Neural progenitor cell (in vitro differentiated cells): ENCODE data around the gene ELL. TPM values are rescaled to one million over a fixed set of nuclear protein-coding genes. Genes with fewer than 3 reads are reported as not detected.

Source experiments
- DNase-seq: peaks from one replicate; pipeline ENCODE4 v3.0.0-alpha.2; 2016; ENCODE audit warnings: low spot score
- H2AFZ ChIP-seq: fragments of 200-600 bp; sonication (generic); replicated peaks from 2 replicates; pipeline ENCODE4 v1.6.1; 2016; ENCODE audit warnings: antibody characterized with exemption
- H3F3A ChIP-seq: fragments of 200-600 bp; sonication (generic); 2 replicates; pipeline ENCODE4 v1.6.1; 2016; ENCODE audit warnings: antibody characterized with exemption, low read depth
- H3K27ac ChIP-seq: fragments of 200-600 bp; sonication (generic); 2 replicates; pipeline ENCODE4 v1.5.1; 2016; ENCODE audit warnings: mild to moderate bottlenecking
- H3K27me3 ChIP-seq: fragments of 200-600 bp; sonication (generic); 2 replicates; pipeline ENCODE4 v1.6.1; 2016; ENCODE audit warnings: mild to moderate bottlenecking, moderate library complexity
- H3K36me3 ChIP-seq: fragments of 200-600 bp; sonication (generic); 2 replicates; pipeline ENCODE4 v1.5.1; 2016
- H3K4me1 ChIP-seq: fragments of 200-600 bp; sonication (generic); 2 replicates; pipeline ENCODE4 v1.6.1; 2016; ENCODE audit warnings: mixed run types
- H3K4me2 ChIP-seq: fragments of 200-600 bp; sonication (generic); 2 replicates; pipeline ENCODE4 v1.6.1; 2016
- H3K4me3 ChIP-seq: fragments of 200-600 bp; sonication (generic); 2 replicates; pipeline ENCODE4 v1.5.1; 2016
- H3K79me2 ChIP-seq: fragments of 200-600 bp; sonication (generic); 2 replicates; pipeline ENCODE4 v1.6.1; 2016; ENCODE audit warnings: low read depth
- H3K9ac ChIP-seq: fragments of 200-600 bp; sonication (generic); 2 replicates; pipeline ENCODE4 v1.6.1; 2016
- H3K9me3 ChIP-seq: fragments of 200-600 bp; sonication (generic); 2 replicates; pipeline ENCODE4 v1.5.1; 2016; ENCODE audit warnings: low read depth
- H4K20me1 ChIP-seq: fragments of 200-600 bp; sonication (generic); 2 replicates; pipeline ENCODE4 v1.6.1; 2016; ENCODE audit warnings: low read depth
- H3K27ac Mint-ChIP-seq: 3 replicates; pipeline ENCODE4 v1.8.0; 2021; ENCODE audit warnings: mixed read lengths
- H3K27me3 Mint-ChIP-seq: 2 replicates; pipeline ENCODE4 v1.8.0; 2022; ENCODE audit warnings: low read depth, mild to moderate bottlenecking, inconsistent platforms, moderate library complexity, mixed read lengths; ENCODE audit not compliant: insufficient read depth
- H3K36me3 Mint-ChIP-seq: 3 replicates; pipeline ENCODE4 v1.8.0; 2021; ENCODE audit warnings: mixed read lengths
- H3K4me1 Mint-ChIP-seq: 3 replicates; pipeline ENCODE4 v1.8.0; 2021; ENCODE audit warnings: mixed read lengths
- H3K4me3 Mint-ChIP-seq: 3 replicates; pipeline ENCODE4 v1.8.0; 2021; ENCODE audit warnings: mild to moderate bottlenecking, moderate library complexity, mixed read lengths
- H3K9me3 Mint-ChIP-seq: 3 replicates; pipeline ENCODE4 v1.8.0; 2020; ENCODE audit warnings: mixed read lengths
- EZH2 ChIP-seq: fragments of 200-600 bp; sonication (generic); IDR thresholded peaks from 2 replicates; pipeline ENCODE4 v1.6.1; 2017; ENCODE audit warnings: antibody characterized with exemption, mild to moderate bottlenecking, moderate library complexity
- EZH2phosphoT487 ChIP-seq: fragments of 200-600 bp; sonication (generic); IDR thresholded peaks from 2 replicates; pipeline ENCODE4 v1.6.1; 2017; ENCODE audit warnings: antibody characterized with exemption
- total RNA-seq: library from RNA; depleted of rRNA; stranded (reverse); fragments of >200 nt; gene quantifications from 2 replicates; pipeline ENCODE4 v1.2.3, GENCODE V29; 2015; ENCODE audit warnings: low replicate concordance
- TF ChIP-seq, protein P1 (sequence below): fragments of 200-600 bp; sonication (generic); IDR thresholded peaks from 2 replicates; pipeline ENCODE4 v1.5.1; 2017; ENCODE audit warnings: antibody characterized with exemption, mild to moderate bottlenecking

ELL gene
- total RNA-seq, 1 donor from 2014 or later: 2.9 TPM

GRCh38 chr19:18491995-18492953, 29.6 kb downstream of the ELL start:
- Mint-ChIP-seq H3K27ac (no peak overlapping the region), H3K27me3 (peaks cover 5% of the 10 kb centered on the region), H3K9me3 (no peaks in the 10 kb centered on the region), H3K4me1 (peaks cover 50% of the 10 kb centered on the region), H3K36me3 (no peaks in the 10 kb centered on the region), H3K4me3 (no peak overlapping the region)
- Histone ChIP-seq H3K79me2 (peaks cover 7% of the 10 kb centered on the region), H3K9me3 (no peaks in the 10 kb centered on the region), H3K4me2 (no peak overlapping the region), H4K20me1 (peaks cover 89% of the 10 kb centered on the region), H3K4me1 (peaks cover 5% of the 10 kb centered on the region), H2AFZ (no peak overlapping the region), H3K4me3 (no peak overlapping the region), H3K27ac (no peak overlapping the region), H3K9ac (no peak overlapping the region), H3K27me3 (no peaks in the 10 kb centered on the region), H3F3A (no peaks in the 10 kb centered on the region), H3K36me3 (no peaks in the 10 kb centered on the region)
- no peak for DNase-seq
- TF ChIP-seq EZH2: no peak
- no peak for TF ChIP-seq EZH2phosphoT487
- TF ChIP-seq, protein P1, sequence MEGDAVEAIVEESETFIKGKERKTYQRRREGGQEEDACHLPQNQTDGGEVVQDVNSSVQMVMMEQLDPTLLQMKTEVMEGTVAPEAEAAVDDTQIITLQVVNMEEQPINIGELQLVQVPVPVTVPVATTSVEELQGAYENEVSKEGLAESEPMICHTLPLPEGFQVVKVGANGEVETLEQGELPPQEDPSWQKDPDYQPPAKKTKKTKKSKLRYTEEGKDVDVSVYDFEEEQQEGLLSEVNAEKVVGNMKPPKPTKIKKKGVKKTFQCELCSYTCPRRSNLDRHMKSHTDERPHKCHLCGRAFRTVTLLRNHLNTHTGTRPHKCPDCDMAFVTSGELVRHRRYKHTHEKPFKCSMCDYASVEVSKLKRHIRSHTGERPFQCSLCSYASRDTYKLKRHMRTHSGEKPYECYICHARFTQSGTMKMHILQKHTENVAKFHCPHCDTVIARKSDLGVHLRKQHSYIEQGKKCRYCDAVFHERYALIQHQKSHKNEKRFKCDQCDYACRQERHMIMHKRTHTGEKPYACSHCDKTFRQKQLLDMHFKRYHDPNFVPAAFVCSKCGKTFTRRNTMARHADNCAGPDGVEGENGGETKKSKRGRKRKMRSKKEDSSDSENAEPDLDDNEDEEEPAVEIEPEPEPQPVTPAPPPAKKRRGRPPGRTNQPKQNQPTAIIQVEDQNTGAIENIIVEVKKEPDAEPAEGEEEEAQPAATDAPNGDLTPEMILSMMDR: no peak

GRCh38 chr19:18490728-18491127, 31.1 kb downstream of the ELL start:
- Histone ChIP-seq H3K79me2 (no peaks in the 10 kb centered on the region), H3K9ac (no peak overlapping the region), H3K27me3 (no peaks in the 10 kb centered on the region), H3K4me3 (no peak overlapping the region), H4K20me1 (peaks cover 76% of the 10 kb centered on the region), H3K4me2 (no peak overlapping the region), H3K4me1 (peaks cover 5% of the 10 kb centered on the region), H3K27ac (no peak overlapping the region), H3K9me3 (no peaks in the 10 kb centered on the region), H3K36me3 (no peaks in the 10 kb centered on the region), H2AFZ (no peak overlapping the region), H3F3A (no peaks in the 10 kb centered on the region)
- Mint-ChIP-seq H3K27me3 (peaks cover 5% of the 10 kb centered on the region), H3K4me3 (no peak overlapping the region), H3K36me3 (no peaks in the 10 kb centered on the region), H3K9me3 (no peaks in the 10 kb centered on the region), H3K27ac (no peak overlapping the region), H3K4me1 (peaks cover 54% of the 10 kb centered on the region)
- DNase-seq: no peak
- TF ChIP-seq, protein P1: no peak
- no peak for TF ChIP-seq EZH2phosphoT487
- TF ChIP-seq EZH2: no peak

- no peak overlapping the region for H3K27ac ChIP-seq
- H4K20me1 ChIP-seq: peaks cover 74% of the 10 kb centered on the region
Measured at GRCh38 chr19:18489627-18490184, 32.2 kb downstream of the ELL start.

More at GRCh38 chr19:18489627-18490184, 32.2 kb downstream of the ELL start:
- Histone ChIP-seq H3K4me2 (no peak overlapping the region), H3K9ac (no peak overlapping the region), H3K36me3 (no peaks in the 10 kb centered on the region), H2AFZ (no peak overlapping the region), H3K4me1 (no peaks in the 10 kb centered on the region), H3K79me2 (peaks cover under 1% of the 10 kb centered on the region), H3K9me3 (no peaks in the 10 kb centered on the region), H3K27me3 (no peaks in the 10 kb centered on the region), H3K4me3 (no peak overlapping the region), H3F3A (no peaks in the 10 kb centered on the region)
- no peak overlapping the region for H3K27ac Mint-ChIP-seq
- H3K4me1 Mint-ChIP-seq: peaks cover 48% of the 10 kb centered on the region
- H3K36me3 Mint-ChIP-seq: peaks cover 2% of the 10 kb centered on the region
- peaks cover 10% of the 10 kb centered on the region for H3K27me3 Mint-ChIP-seq
- TF ChIP-seq EZH2: no peak
- no peak for TF ChIP-seq EZH2phosphoT487
- TF ChIP-seq, protein P1: no peak
- H3K4me3 Mint-ChIP-seq: no peak overlapping the region
- DNase-seq: no peak
- no peaks in the 10 kb centered on the region for H3K9me3 Mint-ChIP-seq
